K562 (cell line): ENCODE data around the gene MYMX. TPM values are rescaled to one million over a fixed set of nuclear protein-coding genes. Genes with fewer than 3 reads are reported as not detected.
A peak's percentile ranks its signal among the peaks of the same experiment; 100 is the strongest.

ENCODE experiments used
- FIP1L1 ChIP-seq: fragments of 200-400 bp; formaldehyde crosslinking; IDR thresholded peaks from 2 replicates; pipeline ENCODE4 v1.6.1; 2018; ENCODE audit warnings: mild to moderate bottlenecking, low read depth, low read length; ENCODE audit not compliant: poor library complexity, severe bottlenecking
- KAT2B ChIP-seq: IDR thresholded peaks from one replicate; pipeline ENCODE4 v1.6.1; 2012; ENCODE audit warnings: low read depth, mild to moderate bottlenecking, control low read depth, inconsistent platforms, low read length, moderate library complexity
- POLR3G ChIP-seq: IDR thresholded peaks from 2 replicates; pipeline ENCODE4 v1.6.1; 2011; ENCODE audit not compliant: insufficient read length, insufficient replicate concordance; ENCODE audit errors: extremely low read depth
- RERE ChIP-seq: sonication (generic); formaldehyde crosslinking; IDR thresholded peaks from 2 replicates; pipeline ENCODE4 v1.8.0; 2023; ENCODE audit warnings: missing genetic modification reagents, mild to moderate bottlenecking, borderline replicate concordance
- REST ChIP-seq, 2 experiments: fragments of 450-650 bp; formaldehyde crosslinking in 1 of 2; IDR thresholded peaks; 2 replicates each; pipeline versions ENCODE4 v1.4.0 to v1.6.1; 2014 to 2020; ENCODE audit warnings: mild to moderate bottlenecking in 2 of 2, borderline replicate concordance in 1 of 2, low read depth in 1 of 2
- STAG1 ChIP-seq: sonication (generic); formaldehyde crosslinking; IDR thresholded peaks from 2 replicates; pipeline ENCODE4 v1.5.0; 2020; ENCODE audit warnings: missing genetic modification reagents, borderline replicate concordance
- TCF7 ChIP-seq: sonication (generic); IDR thresholded peaks from 2 replicates; pipeline ENCODE4 v1.6.1; 2016; ENCODE audit warnings: antibody characterized with exemption, borderline replicate concordance
- TEAD4 ChIP-seq, 2 experiments: sonication (generic) in 1 of 2; formaldehyde crosslinking in 1 of 2; IDR thresholded peaks; 2 replicates each; pipeline versions ENCODE4 v1.6.1 to v1.8.0; 2012 to 2022; ENCODE audit warnings: borderline replicate concordance in 1 of 2, inconsistent platforms in 1 of 2, low read length in 1 of 2, mild to moderate bottlenecking in 1 of 2, missing genetic modification reagents in 1 of 2
- ZFPM2 ChIP-seq: fragments of 250-450 bp; sonication (Bioruptor Pico); IDR thresholded peaks from 2 replicates; pipeline ENCODE4 v1.5.1; 2022; ENCODE audit warnings: mild to moderate bottlenecking
- ZNF280B ChIP-seq: fragments of 250-450 bp; sonication (Bioruptor Pico); IDR thresholded peaks from 2 replicates; pipeline ENCODE4 v1.5.1; 2021; ENCODE audit warnings: mild to moderate bottlenecking
- polyA plus RNA-seq, 8 experiments: library from polyadenylated mRNA; depleted of rRNA in 4 of 8; stranded (reverse) in 5 of 8; unstranded in 3 of 8; fragments of >200 nt; fragmentation: Nextera tagmentation in 2 of 8; fragmentation: Illumina TruSeq in 1 of 8; extraction: Ambion mirVana in 2 of 8; extraction: Trizol in 1 of 8; gene quantifications; 2 replicates each; pipeline versions ENCODE4 v1.2.1 to v1.2.3, GENCODE V29; 2011 to 2014; ENCODE audit warnings: inconsistent platforms in 1 of 8, missing spikeins in 1 of 8
- total RNA-seq, 7 experiments: library from RNA; depleted of rRNA in 6 of 7; stranded (reverse); fragments of >200 nt in 6 of 7; fragmentation: Illumina TruSeq in 2 of 7; extraction: Trizol in 2 of 7; gene quantifications; 2 replicates each; pipeline versions ENCODE4 v1.2.1 to v1.2.3, GENCODE V29; 2011 to 2021; ENCODE audit warnings: low replicate concordance in 1 of 7

Gene MYMX
- total and polyA plus RNA-seq, 9 of the 15 experiments (the other 6 are each of a cell fraction or from before 2014, with no cell fraction given): 0.12 TPM; not detected in 8

- no peak for TF ChIP-seq RERE
- no peak for TF ChIP-seq STAG1 (CRISPR knock-in tag)
- peak; percentile 58 for TF ChIP-seq FIP1L1
- no peak; the same call in 1 of the 2 replicates for TF ChIP-seq TCF7
- TF ChIP-seq REST (IDR thresholded peaks at IDR 0.05; ENCODE audit: borderline replicate concordance): peak; percentile 99
- TF ChIP-seq REST (CRISPR knock-in tag; IDR thresholded peaks at IDR 0.05; ENCODE audit: low read depth): no peak
- no peak for TF ChIP-seq POLR3G
- TF ChIP-seq ZFPM2 (CRISPR knock-in tag): no peak
- TF ChIP-seq ZNF280B: no peak
- TF ChIP-seq KAT2B: peak; percentile 66
- TF ChIP-seq TEAD4 (IDR thresholded peaks at IDR 0.05; ENCODE audit: low read length): no peak
- no peak for TF ChIP-seq TEAD4 (CRISPR knock-in tag; IDR thresholded peaks at IDR 0.05; ENCODE audit: borderline replicate concordance)
These were observed 2.5 kb downstream of the MYMX start (continued) for GRCh38 chr6:44219053-44219814.
